ENCODE results near the gene EVPL.
A peak's percentile ranks its signal among the peaks of the same experiment; 100 is the strongest.

Gene EVPL

DNA sequence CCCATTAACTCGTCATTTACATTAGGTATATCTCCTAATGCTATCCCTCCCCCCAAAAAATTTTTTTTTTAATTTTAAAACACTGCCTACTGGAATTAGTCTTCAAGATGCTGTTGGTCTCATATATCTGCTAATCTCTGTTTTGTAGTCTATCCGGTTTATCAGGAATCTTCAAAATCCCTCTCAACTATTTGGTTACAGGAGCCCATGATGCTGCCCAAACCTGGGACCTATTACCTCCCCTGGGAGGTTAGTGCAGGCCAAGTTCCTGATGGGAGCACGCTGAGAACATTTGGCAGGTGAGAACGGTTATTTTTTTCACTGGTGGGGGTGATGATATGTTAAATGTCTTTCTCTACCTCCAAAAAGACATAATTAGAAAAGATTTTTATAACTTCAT lies 41.1 kb downstream of the EVPL start:
- DNase-seq (ENCODE audit: low read depth), result no peak
- H3K4me3 ChIP-seq (ENCODE audit: control insufficient read depth, low read depth, low read length), result no peak overlapping the region
- TF ChIP-seq, protein P1, sequence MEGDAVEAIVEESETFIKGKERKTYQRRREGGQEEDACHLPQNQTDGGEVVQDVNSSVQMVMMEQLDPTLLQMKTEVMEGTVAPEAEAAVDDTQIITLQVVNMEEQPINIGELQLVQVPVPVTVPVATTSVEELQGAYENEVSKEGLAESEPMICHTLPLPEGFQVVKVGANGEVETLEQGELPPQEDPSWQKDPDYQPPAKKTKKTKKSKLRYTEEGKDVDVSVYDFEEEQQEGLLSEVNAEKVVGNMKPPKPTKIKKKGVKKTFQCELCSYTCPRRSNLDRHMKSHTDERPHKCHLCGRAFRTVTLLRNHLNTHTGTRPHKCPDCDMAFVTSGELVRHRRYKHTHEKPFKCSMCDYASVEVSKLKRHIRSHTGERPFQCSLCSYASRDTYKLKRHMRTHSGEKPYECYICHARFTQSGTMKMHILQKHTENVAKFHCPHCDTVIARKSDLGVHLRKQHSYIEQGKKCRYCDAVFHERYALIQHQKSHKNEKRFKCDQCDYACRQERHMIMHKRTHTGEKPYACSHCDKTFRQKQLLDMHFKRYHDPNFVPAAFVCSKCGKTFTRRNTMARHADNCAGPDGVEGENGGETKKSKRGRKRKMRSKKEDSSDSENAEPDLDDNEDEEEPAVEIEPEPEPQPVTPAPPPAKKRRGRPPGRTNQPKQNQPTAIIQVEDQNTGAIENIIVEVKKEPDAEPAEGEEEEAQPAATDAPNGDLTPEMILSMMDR (conservative IDR thresholded peaks at IDR 0.05; ENCODE audit: control insufficient read depth, insufficient read depth, low read depth, low read length), result no peak

DNA sequence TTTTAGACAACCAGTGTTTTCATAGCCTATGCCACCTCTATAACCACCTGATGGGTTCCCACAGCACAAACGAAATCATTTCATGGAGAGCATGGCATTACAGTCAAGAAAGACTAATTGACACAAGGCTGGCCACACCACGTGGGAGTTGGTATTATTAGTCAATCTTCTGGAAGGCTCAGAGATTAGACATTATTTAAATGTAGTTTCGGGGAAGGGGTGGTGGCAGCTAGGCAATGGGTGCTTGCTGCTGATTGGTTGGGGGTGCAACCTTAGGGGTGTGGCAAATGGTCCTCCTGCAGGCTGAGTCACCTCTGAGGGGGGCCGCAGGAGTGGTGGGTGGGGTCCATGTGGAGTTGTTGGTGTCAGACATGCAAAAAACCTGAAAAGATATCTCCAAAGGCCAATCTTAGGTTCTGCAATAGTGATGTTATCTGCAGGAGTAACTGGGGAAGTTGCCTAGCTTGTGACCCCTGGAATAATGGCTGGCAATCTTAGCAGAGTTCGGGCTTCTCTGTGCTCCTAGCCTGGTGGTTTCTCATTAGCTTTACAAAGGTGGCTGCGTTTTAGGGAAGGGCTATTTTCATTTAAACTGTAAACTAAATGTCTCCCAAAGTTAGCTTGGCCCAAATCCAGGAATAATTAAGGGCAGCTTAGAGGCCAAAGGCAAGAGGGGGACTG lies 43.5 kb downstream of the EVPL start:
- DNase-seq (ENCODE audit: low read depth), result peak; percentile 63
- no peak overlapping the region for H3K4me3 ChIP-seq (ENCODE audit: control insufficient read depth, low read depth, low read length)
- TF ChIP-seq, protein P1 (conservative IDR thresholded peaks at IDR 0.05; ENCODE audit: control insufficient read depth, insufficient read depth, low read depth, low read length), result no peak

DNA sequence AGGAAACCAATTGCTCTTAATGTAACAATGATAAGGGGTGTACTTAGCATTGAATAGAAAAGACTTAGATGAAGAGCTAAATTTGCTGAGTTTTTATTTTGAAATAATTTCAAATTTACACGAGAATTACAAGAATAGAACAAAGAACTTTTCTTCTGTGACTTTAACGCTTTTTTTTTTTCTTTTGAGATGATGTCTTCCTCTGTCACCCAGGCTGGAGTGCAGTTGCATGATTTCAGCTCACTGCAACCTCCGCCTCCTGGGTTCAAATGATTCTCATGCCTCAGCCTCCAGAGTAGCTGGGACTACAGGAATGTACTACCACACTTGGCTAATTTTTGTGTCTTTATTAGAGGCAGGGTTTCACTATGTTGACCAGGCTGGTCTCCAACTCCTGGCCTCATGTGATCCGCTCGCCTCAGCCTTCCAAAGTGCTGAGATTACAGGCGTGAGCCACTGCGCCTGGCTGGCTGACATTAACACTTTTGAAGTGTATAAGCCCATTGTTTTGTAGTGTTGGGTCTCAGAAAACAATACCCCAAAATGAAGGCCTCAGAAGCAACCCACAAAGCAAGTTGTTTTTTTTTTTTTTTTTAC lies 46.0 kb downstream of the EVPL start:
- DNase-seq (ENCODE audit: low read depth), result no peak
- no peak overlapping the region for H3K4me3 ChIP-seq (ENCODE audit: control insufficient read depth, low read depth, low read length)
- TF ChIP-seq, protein P1 (conservative IDR thresholded peaks at IDR 0.05; ENCODE audit: control insufficient read depth, insufficient read depth, low read depth, low read length), result no peak

- peak overlapping the region; percentile 88 for H3K4me3 ChIP-seq (ENCODE audit: control insufficient read depth, low read depth, low read length)
- TF ChIP-seq, protein P1 (conservative IDR thresholded peaks at IDR 0.05; ENCODE audit: control insufficient read depth, insufficient read depth, low read depth, low read length), result no peak
- peak; percentile 38 for DNase-seq (ENCODE audit: low read depth)
These were observed 46.7 kb downstream of the EVPL start for GRCh38 chr17:75980188-75981018.

DNA sequence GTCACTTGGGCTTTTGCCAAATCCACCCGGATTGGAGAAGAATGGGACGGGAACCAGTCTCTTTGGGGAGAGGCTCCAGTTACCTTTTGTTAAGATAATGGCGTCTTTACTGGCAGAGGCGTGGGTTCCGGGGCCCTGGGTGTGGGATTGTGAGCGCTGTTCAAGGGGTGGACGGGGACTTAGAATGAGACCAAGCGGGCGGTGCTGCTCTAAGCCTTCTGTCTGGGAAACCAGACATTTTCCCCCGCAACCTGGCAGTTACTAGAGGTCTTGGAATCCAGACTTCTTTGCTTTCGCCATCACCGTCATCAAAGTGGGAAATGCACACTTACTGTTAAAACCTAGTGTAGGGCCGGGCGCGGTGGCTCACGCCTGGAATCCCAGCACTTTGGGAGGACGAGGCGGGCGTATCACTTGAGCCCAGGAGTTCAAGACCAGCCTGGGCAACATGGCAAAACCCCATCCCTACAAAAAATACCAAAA lies 47.4 kb downstream of the EVPL start:
- TF ChIP-seq, protein P1 (conservative IDR thresholded peaks at IDR 0.05; ENCODE audit: control insufficient read depth, insufficient read depth, low read depth, low read length), result no peak
- peak overlapping the region; percentile 88 for H3K4me3 ChIP-seq (ENCODE audit: control insufficient read depth, low read depth, low read length)
- peak; percentile 87 for DNase-seq (ENCODE audit: low read depth)

- TF ChIP-seq, protein P1 (conservative IDR thresholded peaks at IDR 0.05; ENCODE audit: control insufficient read depth, insufficient read depth, low read depth, low read length), result peak; percentile 1
These were observed 48.0 kb downstream of the EVPL start, which contains the start of the genes ACOX1 and TEN1 for GRCh38 chr17:75978938-75979704. ACOX1 (minus strand) TSS chr17:75979166; CDS start chr17:75979073, 93 bp downstream. TEN1 (plus strand) TSS chr17:75979240; CDS start chr17:75986193, 6,953 bp downstream.

More at GRCh38 chr17:75978938-75979704, 48.0 kb downstream of the EVPL start, which contains the start of the genes ACOX1 and TEN1:
- H3K4me3 ChIP-seq (ENCODE audit: control insufficient read depth, low read depth, low read length), result peak within 1 kb of the TSS; percentile 88
- DNase-seq (ENCODE audit: low read depth), result peak; percentile 94
